OCI-LY3 (cell line): ENCODE measurements around the gene ARHGAP28.
"Not testable (repeated sequence)": the region's sequence is repeated elsewhere in the genome, so short reads cannot be mapped to it uniquely, and the experiment has no call there.

Source experiments
- H2AFZ ChIP-seq: fragments of 200-600, 300-600 bp; shearing (Covaris generic); 2 replicates; pipeline ENCODE4 v1.6.0; 2014; ENCODE audit warnings: antibody characterized with exemption, low read depth, low read length
- H3K27ac ChIP-seq: fragments of 200-600, 300-600 bp; sonication (generic); 2 replicates; pipeline ENCODE4 v1.5.1; 2014; ENCODE audit warnings: mild to moderate bottlenecking, low read length, moderate library complexity, mixed read lengths
- H3K27me3 ChIP-seq: fragments of 200-600, 300-600 bp; sonication (generic); 2 replicates; pipeline ENCODE4 v1.6.1; 2014; ENCODE audit warnings: low read depth, low read length, mixed read lengths
- H3K36me3 ChIP-seq: fragments of 200-600, 300-600 bp; sonication (generic); replicated peaks from 2 replicates; pipeline ENCODE3; 2014; ENCODE audit warnings: low read depth, low read length, mixed read lengths
- H3K4me1 ChIP-seq: fragments of 300-600, 200-600 bp; sonication (generic); 2 replicates; pipeline ENCODE4 v1.6.1; 2014; ENCODE audit warnings: low read length, mixed read lengths
- H3K4me2 ChIP-seq: fragments of 200-600, 300-600 bp; sonication (generic); 2 replicates; pipeline ENCODE4 v1.6.1; 2014; ENCODE audit warnings: low read length, mixed read lengths
- H3K4me3 ChIP-seq: fragments of 300-600, 200-600 bp; sonication (generic); 2 replicates; pipeline ENCODE4 v1.5.1; 2014; ENCODE audit warnings: antibody characterized with exemption, mild to moderate bottlenecking, low read length, moderate library complexity
- H3K79me2 ChIP-seq: fragments of 300-600, 200-600 bp; shearing (Covaris generic); 2 replicates; pipeline ENCODE4 v1.6.1; 2014; ENCODE audit warnings: mild to moderate bottlenecking, low read length, mixed read lengths
- H3K9ac ChIP-seq: fragments of 300-600, 200-600 bp; shearing (Covaris generic); 2 replicates; pipeline ENCODE4 v1.6.0; 2014; ENCODE audit warnings: mild to moderate bottlenecking, low read length, moderate library complexity
- H3K9me3 ChIP-seq: fragments of 200-600, 300-600 bp; shearing (Covaris generic); 2 replicates; pipeline ENCODE4 v1.6.1; 2014; ENCODE audit warnings: low read length, mixed read lengths; ENCODE audit not compliant: insufficient read depth
- H4K20me1 ChIP-seq: fragments of 200-600, 300-600 bp; sonication (generic); 2 replicates; pipeline ENCODE4 v1.6.1; 2016; ENCODE audit warnings: low read length, mixed read lengths; ENCODE audit not compliant: insufficient read depth
- EZH2phosphoT487 ChIP-seq: fragments of 200-600 bp; shearing (Covaris generic); IDR thresholded peaks from 2 replicates; pipeline ENCODE4 v1.6.1; 2018; ENCODE audit warnings: antibody characterized with exemption, mixed run types, low read depth
- TF ChIP-seq, protein P1 (sequence below): fragments of 200-600, 300-600 bp; sonication (generic); IDR thresholded peaks from 2 replicates; pipeline ENCODE4 v1.5.1; 2014; ENCODE audit warnings: antibody characterized with exemption, low read length, low read depth

ARHGAP28 gene

GRCh38 chr18:6842081-6842480, 112.6 kb downstream of the ARHGAP28 start:
- Histone ChIP-seq H3K4me3 (no peak overlapping the region), H3K4me2 (no peak overlapping the region), H3K4me1 (no peaks in the 10 kb centered on the region), H3K9ac (no peak overlapping the region), H2AFZ (no peak overlapping the region), H3K27ac (no peak overlapping the region), H4K20me1 (no peaks in the 10 kb centered on the region), H3K79me2 (no peaks in the 10 kb centered on the region), H3K36me3 (no peaks in the 10 kb centered on the region), H3K9me3 (no peaks in the 10 kb centered on the region), H3K27me3 (no peaks in the 10 kb centered on the region)
- TF ChIP-seq, protein P1, sequence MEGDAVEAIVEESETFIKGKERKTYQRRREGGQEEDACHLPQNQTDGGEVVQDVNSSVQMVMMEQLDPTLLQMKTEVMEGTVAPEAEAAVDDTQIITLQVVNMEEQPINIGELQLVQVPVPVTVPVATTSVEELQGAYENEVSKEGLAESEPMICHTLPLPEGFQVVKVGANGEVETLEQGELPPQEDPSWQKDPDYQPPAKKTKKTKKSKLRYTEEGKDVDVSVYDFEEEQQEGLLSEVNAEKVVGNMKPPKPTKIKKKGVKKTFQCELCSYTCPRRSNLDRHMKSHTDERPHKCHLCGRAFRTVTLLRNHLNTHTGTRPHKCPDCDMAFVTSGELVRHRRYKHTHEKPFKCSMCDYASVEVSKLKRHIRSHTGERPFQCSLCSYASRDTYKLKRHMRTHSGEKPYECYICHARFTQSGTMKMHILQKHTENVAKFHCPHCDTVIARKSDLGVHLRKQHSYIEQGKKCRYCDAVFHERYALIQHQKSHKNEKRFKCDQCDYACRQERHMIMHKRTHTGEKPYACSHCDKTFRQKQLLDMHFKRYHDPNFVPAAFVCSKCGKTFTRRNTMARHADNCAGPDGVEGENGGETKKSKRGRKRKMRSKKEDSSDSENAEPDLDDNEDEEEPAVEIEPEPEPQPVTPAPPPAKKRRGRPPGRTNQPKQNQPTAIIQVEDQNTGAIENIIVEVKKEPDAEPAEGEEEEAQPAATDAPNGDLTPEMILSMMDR, result no peak
- no peak for TF ChIP-seq EZH2phosphoT487

DNA sequence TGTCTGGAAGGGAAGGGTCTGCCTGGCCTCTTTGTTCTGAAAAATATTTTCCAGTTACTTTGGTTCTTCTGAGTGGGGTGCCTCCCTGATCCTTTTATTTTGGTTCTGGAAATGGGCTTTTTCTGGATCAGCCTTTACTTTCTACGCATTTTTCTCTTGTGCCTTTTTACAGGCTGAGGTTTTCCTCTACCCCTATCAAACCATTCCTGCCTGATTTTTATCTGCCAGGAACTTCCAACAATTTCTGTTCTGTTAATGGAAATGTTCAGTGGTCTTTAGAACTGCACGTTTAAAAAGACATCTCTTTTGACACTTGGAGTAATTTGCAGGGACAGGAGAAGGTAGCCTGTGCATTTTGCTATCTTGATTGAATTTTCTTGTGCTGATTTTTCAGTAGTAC, 113.8 kb downstream of the ARHGAP28 start:
- H3K4me3 ChIP-seq, result no peak overlapping the region
- H3K27me3 ChIP-seq, result no peaks in the 10 kb centered on the region
- no peaks in the 10 kb centered on the region for H4K20me1 ChIP-seq
- no peak overlapping the region for H3K4me2 ChIP-seq
- H3K9me3 ChIP-seq, result no peaks in the 10 kb centered on the region
- H3K4me1 ChIP-seq, result no peaks in the 10 kb centered on the region
- H2AFZ ChIP-seq, result no peak overlapping the region
- no peaks in the 10 kb centered on the region for H3K79me2 ChIP-seq
- no peak overlapping the region for H3K9ac ChIP-seq
- TF ChIP-seq, protein P1, result no peak
- TF ChIP-seq EZH2phosphoT487, result no peak
- H3K27ac ChIP-seq, result no peak overlapping the region
- no peaks in the 10 kb centered on the region for H3K36me3 ChIP-seq

DNA sequence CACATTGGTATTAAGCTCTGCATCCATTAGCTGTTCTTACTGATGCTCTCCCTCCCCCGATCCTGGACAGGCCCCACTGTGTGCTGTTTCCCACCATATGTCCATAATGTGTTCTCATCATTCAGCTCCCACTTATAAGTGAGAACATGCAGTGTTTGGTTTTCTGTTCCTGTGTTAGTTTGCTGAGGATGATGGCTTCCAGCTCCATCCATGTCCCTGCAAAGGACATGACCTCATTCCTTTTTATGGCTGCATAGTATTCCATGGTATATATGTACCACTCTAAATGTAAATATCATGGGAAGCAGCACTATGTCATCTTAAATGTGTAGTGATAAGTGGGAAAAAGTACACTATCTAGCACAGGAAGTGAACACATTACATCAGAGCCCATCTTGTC, 116.0 kb downstream of the ARHGAP28 start:
- not testable (repeated sequence) for H3K27me3 ChIP-seq, H3K36me3 ChIP-seq, H2AFZ ChIP-seq, H3K9me3 ChIP-seq, H3K4me2 ChIP-seq, H3K9ac ChIP-seq, H3K27ac ChIP-seq, H4K20me1 ChIP-seq, H3K4me3 ChIP-seq, H3K4me1 ChIP-seq, H3K79me2 ChIP-seq

- no peak overlapping the region for H3K4me2 ChIP-seq
- no peak overlapping the region for H2AFZ ChIP-seq
- no peak overlapping the region for H3K9ac ChIP-seq
- TF ChIP-seq, protein P1, result no peak
- no peak for TF ChIP-seq EZH2phosphoT487
- H3K4me1 ChIP-seq, result no peaks in the 10 kb centered on the region
- H3K27me3 ChIP-seq, result no peaks in the 10 kb centered on the region
- H3K27ac ChIP-seq, result no peak overlapping the region
- no peaks in the 10 kb centered on the region for H3K36me3 ChIP-seq
- H3K4me3 ChIP-seq, result no peak overlapping the region
- H4K20me1 ChIP-seq, result no peaks in the 10 kb centered on the region
- H3K79me2 ChIP-seq, result no peaks in the 10 kb centered on the region
- H3K9me3 ChIP-seq, result no peaks in the 10 kb centered on the region
Observed at GRCh38 chr18:6850396-6850795, 120.9 kb downstream of the ARHGAP28 start.

DNA sequence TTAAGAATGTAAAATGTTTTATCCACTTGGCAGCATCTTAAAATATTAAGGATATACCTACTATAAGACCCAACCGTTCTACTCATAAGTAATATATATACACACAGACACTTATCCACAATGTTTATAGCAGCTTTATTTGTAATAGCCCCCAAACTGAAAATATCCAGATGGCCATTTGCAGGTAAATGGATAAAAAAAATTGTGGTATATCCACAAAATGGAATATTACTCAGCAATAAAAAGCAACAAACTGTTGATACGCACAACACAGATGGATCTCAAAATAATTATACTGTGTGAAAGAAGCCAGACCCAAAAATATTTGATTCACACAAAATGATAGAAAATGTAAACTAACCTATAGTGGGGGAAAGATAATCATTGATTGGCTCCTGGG, 122.0 kb downstream of the ARHGAP28 start:
- Histone ChIP-seq H2AFZ (no peak overlapping the region), H3K4me1 (no peaks in the 10 kb centered on the region), H3K4me2 (no peak overlapping the region), H4K20me1 (no peaks in the 10 kb centered on the region), H3K79me2 (no peaks in the 10 kb centered on the region), H3K27ac (no peak overlapping the region), H3K27me3 (no peaks in the 10 kb centered on the region), H3K36me3 (no peaks in the 10 kb centered on the region), H3K9me3 (no peaks in the 10 kb centered on the region), H3K9ac (no peak overlapping the region), H3K4me3 (no peak overlapping the region)
- TF ChIP-seq EZH2phosphoT487, result no peak
- TF ChIP-seq, protein P1, result no peak
